Lung (tissue), 12 donors: ENCODE data around the gene PRKN. TPM values are rescaled to one million over a fixed set of nuclear protein-coding genes. Genes with fewer than 3 reads are reported as not detected.

Experiments
- ATAC-seq: fragments of 200-7000 bp; cut with Tn5 transposase; one replicate; pipeline ENCODE4 v1.9.1; 2020; ENCODE audit warnings: moderate number of reproducible peaks; ENCODE audit not compliant: insufficient read depth, low FRiP score
- DNase-seq, 3 donors: peaks; one replicate each; pipeline ENCODE4 v3.0.0-alpha.2; 2013 to 2017
- H3K27ac ChIP-seq, 2 donors: one replicate each; pipeline ENCODE4 v1.5.1; 2013; ENCODE audit warnings: mild to moderate bottlenecking in 2 of 2, moderate library complexity in 2 of 2, control low read depth in 1 of 2, inconsistent platforms in 1 of 2, low read depth in 1 of 2, low read length in 1 of 2
- H3K27me3 ChIP-seq, 3 donors: one replicate each; pipeline ENCODE4 v1.5.1; 2013; ENCODE audit warnings: low read length in 2 of 3; ENCODE audit not compliant: control insufficient read depth in 3 of 3, insufficient read depth in 3 of 3
- H3K36me3 ChIP-seq, 4 donors: one replicate each; pipeline ENCODE4 v1.5.1; 2013; ENCODE audit warnings: low read length in 4 of 4, mild to moderate bottlenecking in 1 of 4, moderate library complexity in 1 of 4; ENCODE audit not compliant: control insufficient read depth in 4 of 4, insufficient read depth in 4 of 4
- H3K4me1 ChIP-seq, 5 donors: one replicate each; pipeline ENCODE4 v1.5.1; 2013; ENCODE audit warnings: low read length in 5 of 5, mild to moderate bottlenecking in 2 of 5, moderate library complexity in 1 of 5; ENCODE audit not compliant: control insufficient read depth in 5 of 5, insufficient read depth in 5 of 5
- H3K4me3 ChIP-seq: one replicate; pipeline ENCODE4 v1.5.1; 2013; ENCODE audit warnings: mild to moderate bottlenecking, control low read depth, moderate library complexity
- H3K9ac ChIP-seq, 2 donors: one replicate each; pipeline ENCODE4 v1.5.1; 2013; ENCODE audit warnings: low read length in 2 of 2, control low read depth in 1 of 2; ENCODE audit not compliant: insufficient read depth in 1 of 2
- H3K9me3 ChIP-seq, 4 donors: one replicate each; pipeline ENCODE4 v1.5.1; 2013; ENCODE audit warnings: low read length in 3 of 4, mild to moderate bottlenecking in 1 of 4, moderate library complexity in 1 of 4; ENCODE audit not compliant: control insufficient read depth in 4 of 4, insufficient read depth in 3 of 4
- WGBS, 2 donors: extraction: QIAGEN DNeasy Blood & Tissue Kit; methylation state at CpG; one replicate each; pipeline ENCODE4 v1.1.7; 2013; 5-methylcytosine and 5-hydroxymethylcytosine counted together
- polyA plus RNA-seq, 2 donors: library from polyadenylated mRNA; stranded (reverse); fragments of 200-250 nt; gene quantifications; one replicate each; pipeline ENCODE4 v1.2.1, GENCODE V29; 2013
- total RNA-seq, 2 donors: library from RNA; depleted of rRNA in 1 of 2; stranded (reverse); fragments of >200 nt in 1 of 2; gene quantifications; one replicate each; pipeline ENCODE4 v1.2.1, GENCODE V29; 2014 to 2021
- TF ChIP-seq, protein P1 (sequence below): IDR thresholded peaks from 2 replicates; pipeline ENCODE4 v1.5.1; 2012; ENCODE audit warnings: mild to moderate bottlenecking; ENCODE audit errors: control extremely low read depth, extremely low read depth
- donor health status: control.
- donor health status: control.
- donor health status: Bipolar disorder and iron deficiency.
- donor health status: healthy.
- donor health status: DM: yes; HTN: yes; CAD: no.

Gene PRKN
- total and polyA plus RNA-seq, 4 donors, result 0.27 to 11.2 (median 3.1) TPM

- DNase-seq (no peak), ATAC-seq (no peak)
- TF ChIP-seq, protein P1, sequence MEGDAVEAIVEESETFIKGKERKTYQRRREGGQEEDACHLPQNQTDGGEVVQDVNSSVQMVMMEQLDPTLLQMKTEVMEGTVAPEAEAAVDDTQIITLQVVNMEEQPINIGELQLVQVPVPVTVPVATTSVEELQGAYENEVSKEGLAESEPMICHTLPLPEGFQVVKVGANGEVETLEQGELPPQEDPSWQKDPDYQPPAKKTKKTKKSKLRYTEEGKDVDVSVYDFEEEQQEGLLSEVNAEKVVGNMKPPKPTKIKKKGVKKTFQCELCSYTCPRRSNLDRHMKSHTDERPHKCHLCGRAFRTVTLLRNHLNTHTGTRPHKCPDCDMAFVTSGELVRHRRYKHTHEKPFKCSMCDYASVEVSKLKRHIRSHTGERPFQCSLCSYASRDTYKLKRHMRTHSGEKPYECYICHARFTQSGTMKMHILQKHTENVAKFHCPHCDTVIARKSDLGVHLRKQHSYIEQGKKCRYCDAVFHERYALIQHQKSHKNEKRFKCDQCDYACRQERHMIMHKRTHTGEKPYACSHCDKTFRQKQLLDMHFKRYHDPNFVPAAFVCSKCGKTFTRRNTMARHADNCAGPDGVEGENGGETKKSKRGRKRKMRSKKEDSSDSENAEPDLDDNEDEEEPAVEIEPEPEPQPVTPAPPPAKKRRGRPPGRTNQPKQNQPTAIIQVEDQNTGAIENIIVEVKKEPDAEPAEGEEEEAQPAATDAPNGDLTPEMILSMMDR, result no peak
- Histone ChIP-seq H3K36me3 (peaks cover 0 to 2% (median 0%) of the 10 kb centered on the region in 4 donors), H3K9me3 (peaks cover 0 to 3% (median 0%) of the 10 kb centered on the region in 4 donors), H3K9ac (no peak overlapping the region), H3K27ac (no peak overlapping the region), H3K27me3 (no peaks in the 10 kb centered on the region), H3K4me1 (no peaks in the 10 kb centered on the region), H3K4me3 (no peak overlapping the region)
- 72 to 77% methylated on average over 2 of the region's 2 CpGs for WGBS, 2 donors
These were observed 288.6 kb downstream of the PRKN start for GRCh38 chr6:162438980-162439379.

DNA sequence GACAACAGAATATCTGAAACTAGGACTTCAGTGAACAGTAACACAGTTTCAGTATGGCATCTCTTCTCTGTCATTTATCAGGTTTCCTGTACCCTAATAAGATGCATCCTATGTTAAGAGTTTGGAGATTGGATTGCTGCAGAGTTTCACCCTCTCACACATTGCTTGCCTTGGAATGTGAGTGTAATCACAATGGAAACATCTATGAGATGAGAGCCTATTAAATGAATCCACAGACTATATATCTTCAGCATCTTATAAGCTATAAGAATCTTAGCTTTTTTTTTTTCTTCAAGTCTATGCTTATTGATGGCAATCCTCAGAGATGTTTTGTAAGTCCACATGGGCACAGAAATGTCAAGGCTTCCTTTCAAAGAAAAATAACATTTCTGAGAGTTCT is 292.5 kb downstream of the PRKN start:
- Histone ChIP-seq H3K9ac (no peak overlapping the region), H3K36me3 (peaks cover 0 to 1% (median 0%) of the 10 kb centered on the region in 4 donors), H3K4me3 (no peak overlapping the region), H3K27me3 (no peaks in the 10 kb centered on the region), H3K4me1 (no peaks in the 10 kb centered on the region), H3K27ac (no peak overlapping the region), H3K9me3 (peaks cover 0 to 3% (median 0%) of the 10 kb centered on the region in 4 donors)
- ATAC-seq (no peak), DNase-seq (no peak)
- TF ChIP-seq, protein P1, result no peak

DNA sequence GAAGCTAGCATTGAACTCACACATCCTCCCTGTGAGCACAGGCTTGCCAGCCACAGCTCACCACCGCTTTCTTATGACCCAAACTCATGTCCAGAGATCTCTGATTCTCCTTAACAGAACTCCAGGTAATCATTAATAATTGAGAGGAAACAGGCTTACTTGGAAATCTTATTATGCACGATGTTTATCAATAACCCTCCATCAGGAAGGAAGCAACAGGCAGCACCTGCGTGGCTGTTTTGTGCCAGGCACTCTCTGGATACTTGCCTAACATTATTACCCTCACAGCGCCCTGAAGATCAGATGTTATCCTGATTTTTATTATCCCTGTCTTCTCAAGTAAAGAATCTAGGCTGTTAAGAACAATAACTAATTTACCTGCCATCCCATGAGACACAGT is 306.6 kb downstream of the PRKN start:
- H3K27me3 ChIP-seq, result no peaks in the 10 kb centered on the region
- ATAC-seq (no peak), DNase-seq (no peak)
- TF ChIP-seq, protein P1, result no peak
- 76 to 79% methylated on average over 4 of the region's 4 CpGs for WGBS, 2 donors
- H3K9ac ChIP-seq, result no peak overlapping the region
- H3K9me3 ChIP-seq, result no peaks in the 10 kb centered on the region
- no peaks in the 10 kb centered on the region for H3K4me1 ChIP-seq
- H3K4me3 ChIP-seq, result no peak overlapping the region
- no peak overlapping the region for H3K27ac ChIP-seq
- H3K36me3 ChIP-seq, result peaks cover 0 to 1% (median 0%) of the 10 kb centered on the region in 4 donors

- no peak overlapping the region for H3K27ac ChIP-seq
- 80 to 82% methylated on average over 7 of the region's 7 CpGs for WGBS, 2 donors
- H3K9me3 ChIP-seq, result no peaks in the 10 kb centered on the region
- H3K4me1 ChIP-seq, result peaks cover 0 to 2% (median 0%) of the 10 kb centered on the region in 5 donors
- ATAC-seq (no peak), DNase-seq (peak in 2 of 3 donors; percentile 60 to 80)
- H3K36me3 ChIP-seq, result no peaks in the 10 kb centered on the region
- H3K9ac ChIP-seq, result no peak overlapping the region
- H3K27me3 ChIP-seq, result no peaks in the 10 kb centered on the region
- TF ChIP-seq, protein P1, result no peak
- no peak overlapping the region for H3K4me3 ChIP-seq
These were observed 310.6 kb downstream of the PRKN start for GRCh38 chr6:162416831-162417537.
